NCI-H1417 (cell line): ENCODE results near the gene IL34.

Experiments
- DNase-seq, 3 experiments: peaks; one replicate each; lab custom pipeline; 2025; lab: John Stamatoyannopoulos, UW

Gene IL34

GRCh38 chr16:70678121-70678897 lies 31.9 kb downstream of the IL34 start:
- DNase-seq = no peak

DNA sequence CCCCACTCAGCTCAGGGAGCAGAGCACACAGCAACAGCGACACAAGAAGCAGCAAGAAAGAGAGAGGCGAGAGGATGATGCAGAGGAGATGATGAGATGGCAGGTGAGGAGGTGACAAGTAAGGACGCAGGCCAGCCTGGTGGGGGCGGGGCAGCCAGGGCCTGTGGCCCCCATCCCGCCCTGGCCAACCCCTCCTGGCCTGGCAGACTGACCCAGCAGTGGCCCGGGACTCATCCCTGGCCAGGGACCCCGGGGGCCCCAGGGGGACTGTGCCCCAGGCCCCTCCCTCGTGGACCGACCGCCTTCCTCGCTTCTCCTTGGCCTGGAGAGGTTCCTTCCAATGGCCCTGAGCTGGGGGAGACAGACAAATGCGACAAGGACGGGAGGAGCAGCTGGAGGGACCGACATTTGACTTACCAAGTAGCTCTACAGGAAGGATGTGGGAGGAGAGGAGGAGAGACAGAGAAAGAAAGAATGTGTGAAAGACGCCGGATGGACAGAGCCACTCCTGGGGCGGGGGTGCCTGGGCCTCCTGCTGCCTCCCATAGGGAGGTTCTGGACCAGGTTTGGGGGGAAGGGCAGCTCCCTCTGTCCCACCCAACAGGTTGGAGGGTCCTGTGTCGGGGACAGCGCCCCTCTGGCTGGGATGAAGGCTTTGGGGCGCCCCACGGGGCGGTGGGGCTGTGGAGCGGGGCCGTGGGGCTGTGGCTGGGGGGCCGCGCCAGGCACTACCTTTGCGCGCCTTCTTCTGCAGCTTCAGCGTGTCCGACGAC lies 32.7 kb downstream of the IL34 start:
- DNase-seq = no peak

- DNase-seq = peak in 1 of 3 experiments; percentile 5
Measured at GRCh38 chr16:70679671-70680494, 33.5 kb downstream of the IL34 start.

GRCh38 chr16:70680495-70681381 lies 34.4 kb downstream of the IL34 start:
- DNase-seq = no peak

DNA sequence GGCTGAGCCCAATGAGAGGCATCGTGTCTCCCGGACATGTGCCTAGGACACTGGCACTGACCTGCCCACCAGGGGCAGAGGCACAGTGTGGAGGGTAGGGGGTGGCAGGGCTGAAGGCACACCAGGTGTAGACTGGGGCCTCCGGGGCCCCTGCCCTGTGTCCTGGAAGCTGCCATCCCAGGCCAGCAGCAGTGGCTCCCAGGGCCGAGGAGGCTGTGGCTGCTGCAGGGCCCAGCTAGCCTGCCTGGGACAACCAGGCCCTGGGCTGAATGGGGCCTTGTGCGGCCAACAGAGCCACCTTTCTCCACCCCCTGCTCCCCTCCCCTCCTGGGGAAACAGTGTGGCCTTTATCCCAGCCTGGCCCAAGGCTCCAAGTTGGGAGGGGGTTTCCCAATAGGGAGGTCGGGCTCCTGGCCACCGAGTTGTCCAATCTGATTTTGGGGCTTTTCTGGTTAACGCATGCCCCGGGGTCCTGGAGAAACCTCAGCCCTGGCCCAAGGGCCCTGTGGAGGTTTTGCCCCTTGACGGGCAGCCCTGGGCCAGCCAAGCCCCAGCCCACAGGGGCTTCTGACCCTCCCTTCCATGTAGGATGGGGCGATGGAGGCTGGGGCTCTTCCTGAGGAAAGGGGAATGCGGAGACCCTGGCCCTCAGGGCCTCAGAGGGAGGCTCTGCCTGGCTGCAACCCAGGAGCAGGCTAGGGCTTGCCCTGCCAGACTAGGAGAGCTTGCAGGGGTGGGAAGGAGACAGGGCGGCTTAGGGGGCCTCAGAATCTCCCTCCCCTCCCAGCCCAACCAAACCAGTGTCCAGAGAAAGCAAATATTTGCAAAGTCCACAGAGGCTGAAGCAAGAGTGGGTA lies 35.3 kb downstream of the IL34 start:
- DNase-seq = no peak

GRCh38 chr16:70682239-70683145 lies 36.1 kb downstream of the IL34 start:
- no peak for DNase-seq

- no peak for DNase-seq
Measured at GRCh38 chr16:70683146-70683944, 37.0 kb downstream of the IL34 start.

DNA sequence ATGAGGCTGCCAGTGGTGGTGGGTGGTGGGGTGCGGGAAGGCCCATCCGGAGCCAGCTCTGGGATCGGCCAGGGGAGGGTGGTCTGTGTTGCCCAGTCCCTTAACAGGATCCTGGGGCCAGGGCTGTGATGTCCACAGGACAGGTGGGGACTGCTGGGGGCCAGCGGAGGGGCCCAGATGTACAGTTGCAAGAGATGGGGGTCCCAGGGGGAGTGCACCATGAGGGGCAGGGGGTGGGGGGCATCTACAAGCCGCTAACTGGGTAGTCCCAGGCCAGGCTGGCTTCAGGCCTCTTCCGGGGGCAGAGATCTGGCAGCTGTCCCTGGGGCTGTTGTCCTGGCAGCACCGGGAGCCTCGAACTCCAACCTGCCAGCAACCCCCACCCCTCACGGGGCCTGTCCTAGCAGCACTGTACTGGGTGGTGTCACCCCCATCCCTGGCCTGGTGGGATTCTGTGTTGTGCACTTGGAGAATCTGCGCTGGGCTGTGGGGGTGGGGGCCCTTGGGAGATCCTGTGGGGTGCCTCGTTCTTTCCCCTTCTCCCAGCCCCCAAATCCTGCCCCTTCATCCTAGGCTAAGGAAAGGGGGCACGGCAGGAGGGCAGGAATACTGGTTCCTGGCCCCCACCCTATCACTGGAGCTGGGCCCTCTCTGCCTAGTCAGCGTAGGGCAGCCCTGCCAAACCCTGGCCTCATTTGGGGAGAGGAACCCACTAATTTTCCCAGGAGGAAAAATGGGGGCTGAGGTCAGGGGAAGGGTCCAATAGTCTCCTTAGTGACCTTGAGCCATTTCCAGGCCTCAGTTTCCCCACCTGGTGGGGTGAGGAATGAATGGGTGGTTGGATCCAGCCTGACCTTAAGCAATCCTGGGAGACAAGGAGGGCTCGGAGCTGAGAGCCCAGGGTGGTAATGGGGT lies 38.0 kb downstream of the IL34 start:
- DNase-seq = peak in 1 of 3 experiments; percentile 28

- DNase-seq = peak in 2 of 3 experiments; percentile 63 to 72
Measured at GRCh38 chr16:70685061-70685937, 38.9 kb downstream of the IL34 start.

GRCh38 chr16:70685938-70686375 lies 39.6 kb downstream of the IL34 start, which contains the start of gene MTSS2:
Gene MTSS2 (minus strand): TSS chr16:70686053. CDS start chr16:70685791, 262 bp downstream.
- peak; percentile 73 to 80 (median 75) for DNase-seq

- peak in 2 of 3 experiments; percentile 28 to 30 for DNase-seq
Measured at GRCh38 chr16:70686376-70687101, 40.2 kb downstream of the IL34 start.

DNA sequence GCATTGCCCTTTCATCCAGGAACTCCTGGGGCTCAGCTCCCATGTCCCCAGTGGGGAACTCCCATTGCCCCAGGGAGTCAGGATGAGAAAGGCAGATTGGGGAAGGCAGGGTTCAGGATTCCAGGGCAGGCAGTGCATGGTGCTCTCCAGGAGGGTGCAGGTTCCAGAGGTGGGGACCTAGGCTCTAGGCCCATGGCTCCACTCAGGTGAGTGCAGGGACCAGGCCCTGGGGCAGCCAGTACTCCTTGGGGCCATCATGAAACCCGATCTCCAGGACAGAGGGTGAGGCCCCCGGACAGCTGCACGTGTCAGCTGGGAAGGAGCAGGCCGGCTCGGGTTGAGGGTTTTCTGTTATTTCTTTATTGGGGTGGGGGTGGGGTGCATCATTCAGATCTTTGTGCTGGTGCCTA lies 40.7 kb downstream of the IL34 start:
- peak in 1 of 3 experiments; percentile 10 for DNase-seq

DNA sequence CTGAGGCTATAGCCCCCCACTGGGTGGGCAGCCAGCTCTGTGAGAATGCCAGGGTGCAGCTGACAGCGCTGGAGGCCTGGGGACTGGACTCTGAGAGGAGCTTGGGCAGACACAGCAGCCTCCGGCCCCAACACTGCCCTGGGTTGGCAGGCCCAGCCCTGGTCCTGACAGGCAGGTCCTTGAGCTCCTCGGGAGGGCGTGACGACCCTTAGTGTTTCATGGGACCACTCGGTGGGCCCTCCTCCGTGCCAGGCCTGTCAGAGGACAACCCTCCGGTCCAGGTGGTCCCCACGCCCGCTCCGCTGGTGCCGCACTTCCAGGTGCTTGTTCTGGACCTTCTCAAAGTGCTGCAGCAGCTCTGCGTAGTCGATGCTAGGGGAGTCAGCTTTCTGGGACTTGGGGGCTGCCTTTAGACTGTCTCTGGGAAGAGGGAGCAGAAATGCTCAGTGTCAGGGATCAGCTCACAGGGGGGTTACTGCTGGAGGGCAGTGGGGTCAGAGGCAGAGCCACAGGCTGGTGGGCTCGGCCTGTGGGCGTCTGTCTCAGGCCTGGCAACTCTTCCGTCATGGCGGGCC lies 41.4 kb downstream of the IL34 start:
- no peak for DNase-seq

DNA sequence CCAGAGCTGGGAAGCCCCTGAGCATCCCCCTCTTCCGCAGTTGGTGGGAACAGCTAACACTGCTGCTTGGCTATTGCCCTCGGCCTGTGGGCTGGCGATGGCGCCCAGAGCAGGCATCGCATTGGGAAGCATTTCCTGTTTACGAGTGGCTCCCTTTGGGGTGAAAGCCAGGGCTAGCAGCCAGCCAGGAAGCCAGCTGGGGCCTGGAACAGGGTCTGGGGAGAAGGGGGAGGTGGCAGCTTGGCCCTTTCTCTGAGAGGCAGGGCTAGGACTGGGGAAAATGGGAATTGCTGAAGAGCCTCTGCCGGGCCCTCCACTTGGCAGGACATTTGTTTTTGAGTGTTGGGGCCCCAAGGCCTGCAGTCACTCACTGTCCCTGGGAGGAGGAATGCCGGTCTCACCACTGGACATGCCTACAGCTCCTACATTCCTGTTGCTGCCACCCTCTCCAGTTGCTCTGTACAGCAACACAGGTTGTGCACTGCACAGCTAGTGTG lies 41.9 kb downstream of the IL34 start:
- no peak for DNase-seq
